GM12878 (cell line): ENCODE data around the gene RALGAPA2. TPM values are rescaled to one million over a fixed set of nuclear protein-coding genes. Genes with fewer than 3 reads are reported as not detected.

Experiments
- ATAC-seq: fragments of 200-7000 bp; cut with Tn5 transposase; 3 replicates; pipeline ENCODE4 v1.9.1; 2020; ENCODE audit warnings: mild to moderate bottlenecking, moderate library complexity
- BruUV-seq: library from RNA; stranded (reverse); fragments of 400-500 nt; replicated peaks from 2 replicates; lab custom pipeline; 2021; lab: Mats Ljungman, UMichigan
- CTCF ChIA-PET: fragments of 300-600 bp; sonication (Branson Sonifier 250); formaldehyde crosslinking; extraction: SDS; loops from one replicate; lab custom pipeline; 2021; ENCODE audit warnings: inconsistent platforms; lab: Yijun Ruan, JAX
- POLR2A ChIA-PET: fragments of 350-600 bp; formaldehyde crosslinking; extraction: SDS; loops from one replicate; lab custom pipeline; 2021; ENCODE audit warnings: inconsistent platforms; lab: Charles Lee
- RAD21 ChIA-PET: fragments of 300-600 bp; sonication (Branson Sonifier 250); formaldehyde crosslinking; loops from one replicate; lab custom pipeline; 2023; ENCODE audit warnings: antibody characterized with exemption; ENCODE audit not compliant: unreplicated experiment; lab: Charles Lee
- SMC1A ChIA-PET: fragments of 300-600 bp; sonication (Branson Sonifier 250); formaldehyde crosslinking; loops from one replicate; lab custom pipeline; 2023; ENCODE audit not compliant: unreplicated experiment, uncharacterized antibody; lab: Charles Lee
- DNase-seq: peaks from one replicate; pipeline ENCODE4 v3.0.0-alpha.2; 2011; ENCODE audit warnings: low read depth, low spot score
- FAIRE-seq: peaks from 3 replicates; lab custom pipeline; 2011; peaks lifted over from hg19 to GRCh38; lab: Jason Lieb, UNC
- H2AFZ ChIP-seq: 2 replicates; pipeline ENCODE4 v1.6.0; 2011; ENCODE audit warnings: low read depth, low read length, control low read depth; ENCODE audit not compliant: control insufficient read depth
- H3K27ac ChIP-seq: 2 replicates; pipeline ENCODE4 v1.5.1; 2011; ENCODE audit warnings: control low read depth; ENCODE audit not compliant: control insufficient read depth, insufficient read depth
- H3K27me3 ChIP-seq, 2 experiments: replicated peaks in 1 of 2; 2 replicates each; pipeline versions ENCODE4 v1.6.0 to v1.6.1; 2011; ENCODE audit warnings: low read length in 1 of 2; ENCODE audit not compliant: control insufficient read depth in 2 of 2, insufficient read depth in 2 of 2
- H3K36me3 ChIP-seq, 2 experiments: 2 replicates each; pipeline ENCODE4 v1.5.1; 2011; ENCODE audit warnings: low read length in 1 of 2; ENCODE audit not compliant: control insufficient read depth in 2 of 2, insufficient read depth in 2 of 2
- H3K4me1 ChIP-seq: 2 replicates; pipeline ENCODE4 v1.6.1; 2011; ENCODE audit warnings: mild to moderate bottlenecking, low read length, moderate library complexity, mixed read lengths; ENCODE audit not compliant: control insufficient read depth, insufficient read depth
- H3K4me2 ChIP-seq: 2 replicates; pipeline ENCODE4 v1.6.0; 2011; ENCODE audit warnings: control low read depth; ENCODE audit not compliant: control insufficient read depth, insufficient read depth
- H3K4me3 ChIP-seq: fragments of 200-600 bp; sonication (generic); 2 replicates; pipeline ENCODE4 v1.5.1; 2016
- H3K79me2 ChIP-seq: 2 replicates; pipeline ENCODE4 v1.6.0; 2011; ENCODE audit warnings: low read length; ENCODE audit not compliant: control insufficient read depth, insufficient read depth
- H3K9ac ChIP-seq: 2 replicates; pipeline ENCODE4 v1.8.0; 2011; ENCODE audit warnings: low read length, control low read depth, mixed read lengths; ENCODE audit not compliant: control insufficient read depth, insufficient read depth
- H3K9me3 ChIP-seq: replicated peaks from 3 replicates; pipeline ENCODE4 v1.5.1; 2011; ENCODE audit warnings: mild to moderate bottlenecking, low read length; ENCODE audit not compliant: control insufficient read depth, insufficient read depth
- H4K20me1 ChIP-seq: 2 replicates; pipeline ENCODE4 v1.6.0; 2011; ENCODE audit not compliant: control insufficient read depth, insufficient read depth
- ETV6 ChIP-seq, 2 experiments: fragments of 450-650 bp in 1 of 2; IDR thresholded peaks in 1 of 2; conservative IDR thresholded peaks in 1 of 2; 2 replicates each; pipeline ENCODE4 v1.6.1; 2014; ENCODE audit warnings: antibody characterized with exemption in 1 of 2, borderline replicate concordance in 1 of 2, low read depth in 1 of 2, mild to moderate bottlenecking in 1 of 2, moderate library complexity in 1 of 2
- HDGF ChIP-seq: fragments of 450-650 bp; IDR thresholded peaks from 2 replicates; pipeline ENCODE4 v1.6.1; 2016; ENCODE audit warnings: antibody characterized with exemption
- MEF2A ChIP-seq: IDR thresholded peaks from 2 replicates; pipeline ENCODE4 v1.6.1; 2011; ENCODE audit warnings: low read depth, mild to moderate bottlenecking, low read length, moderate library complexity; ENCODE audit not compliant: insufficient read depth
- MXI1 ChIP-seq: fragments of 150-350 bp; IDR thresholded peaks from 2 replicates; pipeline ENCODE4 v1.6.1; 2011; ENCODE audit warnings: low read depth, mild to moderate bottlenecking, inconsistent platforms, low read length, improper control_type of control experiment
- NR2F1 ChIP-seq: fragments of 450-650 bp; conservative IDR thresholded peaks from 2 replicates; pipeline ENCODE4 v1.6.1; 2017; ENCODE audit warnings: mild to moderate bottlenecking
- SMARCA5 ChIP-seq: fragments of 450-650 bp; IDR thresholded peaks from 2 replicates; pipeline ENCODE4 v1.6.1; 2017; ENCODE audit warnings: mild to moderate bottlenecking
- WGBS: methylation state at CpG from one replicate; pipeline ENCODE4 v1.1.6; 2016; ENCODE audit warnings: low lambda C conversion rate; ENCODE audit not compliant: insufficient replicate concordance, insufficient coverage; ENCODE audit errors: missing lambda C conversion rate; 5-methylcytosine and 5-hydroxymethylcytosine counted together
- in situ Hi-C: fragments of 300-500 bp; cut with MboI; formaldehyde crosslinking; loops from 9 replicates; pipeline ENCODE4 v1.14.3; 2018; ENCODE audit warnings: mixed read lengths
- intact Hi-C: fragments of 100-400 bp; cut with micrococcal nuclease; formaldehyde crosslinking; loops from one replicate; pipeline ENCODE4 v1.14.2; 2022; ENCODE audit not compliant: unreplicated experiment
- polyA plus RNA-seq, 11 experiments: library from polyadenylated mRNA; depleted of rRNA in 4 of 11; unstranded in 6 of 11; stranded (reverse) in 5 of 11; fragments of >200 nt; fragmentation: Nextera tagmentation in 4 of 11; fragmentation: Illumina TruSeq in 1 of 11; extraction: Ambion mirVana in 4 of 11; extraction: Trizol in 1 of 11; gene quantifications; 1 replicate in 1 of 11; 2 replicates in 10 of 11; pipeline versions ENCODE4 v1.2.1 to v1.2.3, GENCODE V29; 2011 to 2016; ENCODE audit warnings: inconsistent platforms in 2 of 11, missing spikeins in 2 of 11, low read depth in 1 of 11
- total RNA-seq, 4 experiments: library from RNA; depleted of rRNA in 3 of 4; stranded (reverse); fragments of >200 nt in 3 of 4; fragmentation: Illumina TruSeq in 1 of 4; extraction: Trizol in 1 of 4; gene quantifications; 2 replicates each; pipeline versions ENCODE4 v1.2.1 to v1.2.3, GENCODE V29; 2013 to 2021
- TF ChIP-seq, protein P1 (sequence below): fragments of 450-650 bp; IDR thresholded peaks from 2 replicates; pipeline ENCODE4 v1.6.1; 2017; ENCODE audit warnings: mild to moderate bottlenecking, moderate library complexity
- TF ChIP-seq, protein P2 (sequence below): fragments of 450-650 bp; IDR thresholded peaks from 2 replicates; pipeline ENCODE4 v1.6.1; 2014; ENCODE audit warnings: mild to moderate bottlenecking
- TF ChIP-seq, protein P3 (sequence below): fragments of 450-650 bp; formaldehyde crosslinking; IDR thresholded peaks from 2 replicates; pipeline ENCODE4 v1.4.0; 2020; ENCODE audit warnings: mild to moderate bottlenecking, moderate library complexity

RALGAPA2 gene
- total and polyA plus RNA-seq, 10 of the 15 experiments (the other 5 are each of a cell fraction or from before 2014, with no cell fraction given) = 2.9 to 29.4 (median 19.6) TPM

DNA sequence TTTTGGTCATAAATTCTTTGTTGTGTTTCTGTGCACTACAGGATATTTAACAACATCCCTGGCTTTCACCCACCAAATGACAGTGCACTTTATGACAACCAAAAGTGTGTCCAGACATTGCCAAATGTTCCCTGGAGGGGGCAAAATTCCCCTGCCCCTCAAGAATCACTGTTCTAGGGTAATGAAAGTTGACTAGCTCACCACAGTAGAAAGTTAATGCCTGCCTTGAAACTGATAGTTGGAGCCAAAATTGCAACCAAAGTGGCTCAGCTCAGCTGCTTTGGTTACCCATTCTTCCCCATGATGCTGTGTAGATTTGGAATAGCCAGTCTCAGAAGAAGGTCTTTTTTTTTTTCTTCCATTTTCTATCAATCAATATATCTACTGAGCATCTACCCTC lies 150.6 kb downstream of the RALGAPA2 start (continued):
- TF ChIP-seq, protein P1, sequence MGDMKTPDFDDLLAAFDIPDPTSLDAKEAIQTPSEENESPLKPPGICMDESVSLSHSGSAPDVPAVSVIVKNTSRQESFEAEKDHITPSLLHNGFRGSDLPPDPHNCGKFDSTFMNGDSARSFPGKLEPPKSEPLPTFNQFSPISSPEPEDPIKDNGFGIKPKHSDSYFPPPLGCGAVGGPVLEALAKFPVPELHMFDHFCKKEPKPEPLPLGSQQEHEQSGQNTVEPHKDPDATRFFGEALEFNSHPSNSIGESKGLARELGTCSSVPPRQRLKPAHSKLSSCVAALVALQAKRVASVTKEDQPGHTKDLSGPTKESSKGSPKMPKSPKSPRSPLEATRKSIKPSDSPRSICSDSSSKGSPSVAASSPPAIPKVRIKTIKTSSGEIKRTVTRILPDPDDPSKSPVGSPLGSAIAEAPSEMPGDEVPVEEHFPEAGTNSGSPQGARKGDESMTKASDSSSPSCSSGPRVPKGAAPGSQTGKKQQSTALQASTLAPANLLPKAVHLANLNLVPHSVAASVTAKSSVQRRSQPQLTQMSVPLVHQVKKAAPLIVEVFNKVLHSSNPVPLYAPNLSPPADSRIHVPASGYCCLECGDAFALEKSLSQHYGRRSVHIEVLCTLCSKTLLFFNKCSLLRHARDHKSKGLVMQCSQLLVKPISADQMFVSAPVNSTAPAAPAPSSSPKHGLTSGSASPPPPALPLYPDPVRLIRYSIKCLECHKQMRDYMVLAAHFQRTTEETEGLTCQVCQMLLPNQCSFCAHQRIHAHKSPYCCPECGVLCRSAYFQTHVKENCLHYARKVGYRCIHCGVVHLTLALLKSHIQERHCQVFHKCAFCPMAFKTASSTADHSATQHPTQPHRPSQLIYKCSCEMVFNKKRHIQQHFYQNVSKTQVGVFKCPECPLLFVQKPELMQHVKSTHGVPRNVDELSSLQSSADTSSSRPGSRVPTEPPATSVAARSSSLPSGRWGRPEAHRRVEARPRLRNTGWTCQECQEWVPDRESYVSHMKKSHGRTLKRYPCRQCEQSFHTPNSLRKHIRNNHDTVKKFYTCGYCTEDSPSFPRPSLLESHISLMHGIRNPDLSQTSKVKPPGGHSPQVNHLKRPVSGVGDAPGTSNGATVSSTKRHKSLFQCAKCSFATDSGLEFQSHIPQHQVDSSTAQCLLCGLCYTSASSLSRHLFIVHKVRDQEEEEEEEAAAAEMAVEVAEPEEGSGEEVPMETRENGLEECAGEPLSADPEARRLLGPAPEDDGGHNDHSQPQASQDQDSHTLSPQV = no peak
- TF ChIP-seq, protein P2, sequence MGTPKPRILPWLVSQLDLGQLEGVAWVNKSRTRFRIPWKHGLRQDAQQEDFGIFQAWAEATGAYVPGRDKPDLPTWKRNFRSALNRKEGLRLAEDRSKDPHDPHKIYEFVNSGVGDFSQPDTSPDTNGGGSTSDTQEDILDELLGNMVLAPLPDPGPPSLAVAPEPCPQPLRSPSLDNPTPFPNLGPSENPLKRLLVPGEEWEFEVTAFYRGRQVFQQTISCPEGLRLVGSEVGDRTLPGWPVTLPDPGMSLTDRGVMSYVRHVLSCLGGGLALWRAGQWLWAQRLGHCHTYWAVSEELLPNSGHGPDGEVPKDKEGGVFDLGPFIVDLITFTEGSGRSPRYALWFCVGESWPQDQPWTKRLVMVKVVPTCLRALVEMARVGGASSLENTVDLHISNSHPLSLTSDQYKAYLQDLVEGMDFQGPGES = no peak
- no peak for TF ChIP-seq SMARCA5
- no peak for TF ChIP-seq HDGF

DNA sequence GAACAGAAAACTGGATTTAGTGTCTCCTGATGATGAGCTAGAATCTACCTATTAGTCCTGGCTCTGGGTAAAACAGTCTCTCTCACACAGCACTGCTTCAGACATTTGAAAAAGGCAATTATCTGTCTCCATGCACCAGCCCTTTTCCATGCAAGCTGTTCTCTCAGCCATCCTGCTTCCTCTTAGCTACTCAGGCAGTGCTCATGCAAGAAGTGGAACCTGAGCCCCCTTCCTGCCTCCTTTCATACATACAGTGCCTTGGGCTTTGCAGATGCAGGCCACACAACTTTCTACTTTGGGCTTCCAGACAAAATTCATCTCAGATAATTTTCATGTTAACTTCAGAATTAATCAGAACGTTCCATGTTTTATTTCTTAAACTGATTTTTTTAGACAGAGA lies 151.3 kb downstream of the RALGAPA2 start:
- SMC1A ChIA-PET = interaction anchor here (0.6 to 5.1 kb wide), 20 partner anchors 10 to 478 kb away, joined by 3 to 47 read pairs (median 4); no protein-coding TSS in a partner anchor
- ATAC-seq (peak; percentile 22; the same call in 2 of the 3 replicates), FAIRE-seq (no peak), DNase-seq (no peak)
- H3K9me3 ChIP-seq = no peaks in the 10 kb centered on the region
- POLR2A ChIA-PET = interaction anchor here (1.0 to 1.6 kb wide), 2 partner anchors 15 to 100 kb away, joined by 3 to 5 read pairs; no protein-coding TSS in a partner anchor
- RAD21 ChIA-PET = interaction anchor here (1.2 to 3.8 kb wide), 9 partner anchors 18 to 135 kb away, joined by 3 to 19 read pairs (median 5); no protein-coding TSS in a partner anchor
- no peaks in the 10 kb centered on the region for H3K79me2 ChIP-seq
- no peak overlapping the region for H3K4me2 ChIP-seq
- TF ChIP-seq, protein P3, sequence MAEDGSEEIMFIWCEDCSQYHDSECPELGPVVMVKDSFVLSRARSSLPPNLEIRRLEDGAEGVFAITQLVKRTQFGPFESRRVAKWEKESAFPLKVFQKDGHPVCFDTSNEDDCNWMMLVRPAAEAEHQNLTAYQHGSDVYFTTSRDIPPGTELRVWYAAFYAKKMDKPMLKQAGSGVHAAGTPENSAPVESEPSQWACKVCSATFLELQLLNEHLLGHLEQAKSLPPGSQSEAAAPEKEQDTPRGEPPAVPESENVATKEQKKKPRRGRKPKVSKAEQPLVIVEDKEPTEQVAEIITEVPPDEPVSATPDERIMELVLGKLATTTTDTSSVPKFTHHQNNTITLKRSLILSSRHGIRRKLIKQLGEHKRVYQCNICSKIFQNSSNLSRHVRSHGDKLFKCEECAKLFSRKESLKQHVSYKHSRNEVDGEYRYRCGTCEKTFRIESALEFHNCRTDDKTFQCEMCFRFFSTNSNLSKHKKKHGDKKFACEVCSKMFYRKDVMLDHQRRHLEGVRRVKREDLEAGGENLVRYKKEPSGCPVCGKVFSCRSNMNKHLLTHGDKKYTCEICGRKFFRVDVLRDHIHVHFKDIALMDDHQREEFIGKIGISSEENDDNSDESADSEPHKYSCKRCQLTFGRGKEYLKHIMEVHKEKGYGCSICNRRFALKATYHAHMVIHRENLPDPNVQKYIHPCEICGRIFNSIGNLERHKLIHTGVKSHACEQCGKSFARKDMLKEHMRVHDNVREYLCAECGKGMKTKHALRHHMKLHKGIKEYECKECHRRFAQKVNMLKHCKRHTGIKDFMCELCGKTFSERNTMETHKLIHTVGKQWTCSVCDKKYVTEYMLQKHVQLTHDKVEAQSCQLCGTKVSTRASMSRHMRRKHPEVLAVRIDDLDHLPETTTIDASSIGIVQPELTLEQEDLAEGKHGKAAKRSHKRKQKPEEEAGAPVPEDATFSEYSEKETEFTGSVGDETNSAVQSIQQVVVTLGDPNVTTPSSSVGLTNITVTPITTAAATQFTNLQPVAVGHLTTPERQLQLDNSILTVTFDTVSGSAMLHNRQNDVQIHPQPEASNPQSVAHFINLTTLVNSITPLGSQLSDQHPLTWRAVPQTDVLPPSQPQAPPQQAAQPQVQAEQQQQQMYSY (CRISPR knock-in tag) = no peak
- TF ChIP-seq MEF2A (no peak), ETV6 (conservative IDR thresholded peaks at IDR 0.05 in 1 of 2, IDR thresholded peaks at IDR 0.05 in 1 of 2; ENCODE audit: borderline replicate concordance in 1 of 2, low read depth in 1 of 2) (no peak), NR2F1 (no peak), MXI1 (no peak)
- H3K9ac ChIP-seq = no peak overlapping the region
- 100% methylated on average over 1 of the region's 1 CpG for WGBS
- peaks cover 16% of the 10 kb centered on the region; the same call in 1 of the 2 replicates for H3K4me1 ChIP-seq
- in situ Hi-C loops = no loop called here
- H3K36me3 ChIP-seq = no peaks in the 10 kb centered on the region; a peak in 2 of 4 replicates
- no peak overlapping the region for H2AFZ ChIP-seq
- CTCF ChIA-PET = interaction anchor here (0.7 to 2.3 kb wide), 15 partner anchors 10 to 324 kb away, joined by 3 to 10 read pairs (median 3); no protein-coding TSS in a partner anchor
- intact Hi-C loops = loop anchor here (5.0 to 10.0 kb wide), 2 partner anchors 94 to 116 kb away; no protein-coding TSS in a partner anchor
- no peaks in the 10 kb centered on the region for H4K20me1 ChIP-seq
- BruUV-seq = no TSS peak
- H3K27me3 ChIP-seq = no peaks in the 10 kb centered on the region
- no peak overlapping the region for H3K27ac ChIP-seq
- no peak overlapping the region for H3K4me3 ChIP-seq
